ENCODE results near the gene EXD2.
A peak's percentile ranks its signal among the peaks of the same experiment; 100 is the strongest.
"Not testable (repeated sequence)": the region's sequence is repeated elsewhere in the genome, so short reads cannot be mapped to it uniquely, and the experiment has no call there.

Gene EXD2

DNA sequence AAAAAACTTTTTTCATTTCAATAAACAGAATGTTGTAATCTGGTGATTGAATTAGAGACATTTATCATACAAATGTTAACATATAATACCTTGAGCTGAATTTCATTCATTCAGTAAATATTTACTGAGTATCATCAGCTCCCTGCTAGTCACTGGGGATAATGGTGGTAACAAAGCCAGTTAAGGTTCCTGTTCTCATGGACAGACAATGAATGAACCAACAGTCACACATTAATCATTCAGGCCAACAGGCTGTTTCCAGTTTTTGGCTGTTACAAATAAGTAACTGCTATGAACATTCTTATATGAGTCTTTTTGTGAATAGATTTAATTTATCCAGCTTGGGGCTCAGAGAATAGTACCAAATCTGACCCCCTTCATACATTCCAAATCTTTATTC is 13.5 kb downstream of the EXD2 start:
- no peak for DNase-seq

GRCh38 chr14:69207435-69208041 is 16.2 kb downstream of the EXD2 start:
- DNase-seq, result no peak

DNA sequence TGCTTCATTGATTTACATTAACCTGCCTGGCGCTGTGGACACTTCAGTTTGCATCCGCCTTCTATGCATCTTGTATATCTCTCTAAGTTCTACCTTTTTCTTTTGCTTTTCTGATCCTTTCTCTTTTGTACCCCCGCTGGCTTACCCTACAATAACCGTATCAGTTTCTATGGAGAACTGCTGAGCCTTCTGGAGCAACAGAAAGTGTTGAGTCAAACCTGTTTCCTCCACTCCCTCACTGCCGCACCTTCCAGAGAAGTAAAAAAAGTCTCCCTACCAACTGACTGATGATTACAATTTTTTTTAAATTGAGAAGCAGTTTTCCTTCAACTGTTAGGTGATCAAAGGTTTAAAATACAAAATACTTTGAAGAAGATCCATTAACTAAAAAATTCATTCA is 17.4 kb downstream of the EXD2 start:
- DNase-seq, result no peak

GRCh38 chr14:69214393-69214792 is 23.1 kb downstream of the EXD2 start:
- DNase-seq, result no peak

DNA sequence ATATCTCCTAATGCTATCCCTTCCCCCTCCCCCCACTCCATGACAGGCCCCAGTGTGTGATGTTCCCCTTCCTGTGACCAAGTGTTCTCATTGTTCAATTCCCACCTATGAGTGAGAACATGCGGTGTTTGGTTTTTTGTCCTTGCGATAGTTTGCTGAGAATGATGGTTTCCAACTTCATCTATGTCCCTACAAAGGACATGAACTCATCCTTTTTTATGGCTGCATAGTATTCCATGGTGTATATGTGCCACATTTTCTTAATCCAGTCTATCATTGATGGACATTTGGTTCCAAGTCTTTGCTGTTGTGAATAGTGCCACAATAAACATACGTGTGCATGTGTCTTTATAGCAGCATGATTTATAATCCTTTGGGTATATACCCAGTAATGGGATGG is 26.4 kb downstream of the EXD2 start:
- not testable (repeated sequence) for DNase-seq

DNA sequence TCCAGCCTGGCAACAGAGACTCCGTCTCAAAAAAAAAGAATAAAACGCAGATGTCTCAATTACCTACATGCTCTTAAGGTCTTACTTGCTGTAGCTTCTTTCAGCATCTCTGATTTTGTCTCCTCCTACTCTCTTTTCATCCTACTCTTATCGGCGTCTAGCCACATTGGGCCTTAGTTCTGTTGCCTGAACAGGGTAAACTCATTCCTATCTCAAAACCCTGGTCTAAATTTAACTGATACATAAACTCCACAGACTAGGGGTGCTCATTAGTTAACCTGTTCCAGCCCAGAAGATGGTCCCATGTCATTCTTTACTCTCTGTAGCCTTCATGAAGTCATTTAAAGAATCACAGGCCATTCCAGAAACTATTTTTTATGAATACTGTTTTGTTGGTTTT is 33.6 kb downstream of the EXD2 start:
- DNase-seq, result no peak

- DNase-seq, result no peak
Measured at GRCh38 chr14:69226178-69226577, 34.9 kb downstream of the EXD2 start.

GRCh38 chr14:69226736-69227135 is 35.4 kb downstream of the EXD2 start:
- no peak for DNase-seq

DNA sequence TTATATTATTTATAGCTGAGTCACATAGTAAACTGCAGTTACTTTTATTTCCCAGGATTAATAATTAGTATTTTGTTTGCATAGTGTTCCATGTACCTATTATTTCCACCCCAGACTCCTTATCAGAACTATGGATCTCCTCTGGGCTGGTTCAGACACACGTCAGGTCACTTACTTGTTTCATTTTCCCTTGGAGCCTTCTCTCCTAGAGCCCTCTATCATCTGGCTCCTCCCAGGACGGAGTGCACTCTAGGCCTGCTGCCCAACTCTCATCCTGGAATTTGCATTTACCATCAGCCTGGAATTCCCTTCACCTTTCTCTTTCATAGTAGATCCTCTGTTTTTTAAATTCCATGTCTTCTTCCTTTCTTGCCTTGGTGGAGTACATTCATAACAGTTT is 40.2 kb downstream of the EXD2 start:
- no peak for DNase-seq

DNA sequence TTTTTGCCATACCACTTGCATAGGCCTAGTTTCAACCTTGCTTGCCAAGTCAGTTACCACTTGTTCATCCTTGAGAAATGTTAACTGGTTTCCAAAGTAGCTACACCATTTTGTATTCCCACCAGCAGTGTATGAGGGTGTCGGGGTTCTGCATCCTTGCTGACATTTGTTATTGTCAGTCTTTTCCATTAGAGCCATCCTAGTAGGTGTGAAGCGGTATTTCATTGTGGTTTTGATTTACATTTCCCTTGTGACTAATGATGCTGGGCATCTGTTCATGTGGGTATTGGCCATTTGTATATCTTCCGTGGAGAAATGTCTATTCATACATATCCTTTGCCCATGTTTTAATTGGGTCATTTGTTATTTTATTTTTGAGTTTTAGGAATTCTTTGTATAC is 41.1 kb downstream of the EXD2 start:
- DNase-seq, result no peak

DNA sequence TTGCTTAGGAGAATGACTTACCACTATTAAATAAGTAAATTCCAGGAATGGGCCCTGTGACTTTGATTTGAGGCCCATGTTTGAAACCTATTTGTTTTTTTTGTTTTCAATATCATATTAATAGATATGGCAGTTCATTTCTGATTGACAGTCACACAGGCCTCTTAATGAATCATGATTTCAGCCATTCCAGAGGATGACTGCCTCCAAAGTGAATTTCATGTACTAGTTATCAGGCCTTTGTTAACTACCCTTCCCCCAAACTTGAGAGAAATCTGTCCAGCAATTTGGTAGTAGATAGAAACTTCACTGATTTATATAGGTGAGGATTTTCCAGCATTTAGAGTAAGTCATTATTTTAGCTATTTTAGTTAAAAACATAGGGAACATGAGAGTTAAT is 42.8 kb downstream of the EXD2 start:
- DNase-seq, result no peak

DNA sequence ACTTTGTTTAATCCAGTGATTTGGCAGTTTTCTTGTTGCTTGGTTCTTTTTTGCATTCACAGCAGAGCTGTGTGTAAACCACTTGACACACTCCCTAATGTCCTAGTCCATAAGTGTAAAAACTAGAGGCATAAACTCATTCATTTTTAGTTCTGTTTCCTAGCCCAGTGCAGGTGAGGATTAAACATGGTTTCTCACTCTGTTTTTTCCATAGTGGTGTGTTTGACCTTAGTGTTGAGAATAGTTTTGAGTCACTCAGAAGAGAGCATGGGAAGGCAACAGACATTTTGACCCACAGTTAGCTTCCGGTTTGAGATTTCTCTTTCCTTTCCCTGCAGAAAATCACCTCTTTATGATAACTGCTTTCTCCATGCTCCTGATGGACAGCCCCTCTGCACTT is 44.4 kb downstream of the EXD2 start:
- no peak for DNase-seq

- no peak for DNase-seq
Measured at GRCh38 chr14:69237142-69237541, 45.8 kb downstream of the EXD2 start.

- no peak for DNase-seq
Measured at GRCh38 chr14:69237584-69237983, 46.3 kb downstream of the EXD2 start.

DNA sequence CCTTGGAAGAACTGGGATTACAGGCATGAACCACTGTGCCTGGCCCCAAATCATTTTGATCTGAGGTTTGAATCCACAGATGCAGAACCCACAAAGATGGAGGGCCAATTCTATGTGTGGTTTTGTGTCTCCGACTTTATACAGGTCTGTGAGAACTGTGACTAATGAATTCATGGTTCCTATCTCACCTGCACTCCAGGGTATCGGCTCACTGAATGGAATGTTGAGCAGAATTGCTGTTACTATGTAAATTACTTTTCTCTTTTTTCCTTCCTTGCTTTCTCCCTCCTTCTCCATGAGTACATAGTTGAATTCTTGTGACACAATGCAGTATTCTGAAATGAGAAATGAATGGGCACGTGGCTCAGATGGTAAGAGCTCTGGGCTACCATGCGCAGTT is 47.6 kb downstream of the EXD2 start:
- no peak for DNase-seq

GRCh38 chr14:69240527-69241173 is 49.4 kb downstream of the EXD2 start:
- no peak for DNase-seq

DNA sequence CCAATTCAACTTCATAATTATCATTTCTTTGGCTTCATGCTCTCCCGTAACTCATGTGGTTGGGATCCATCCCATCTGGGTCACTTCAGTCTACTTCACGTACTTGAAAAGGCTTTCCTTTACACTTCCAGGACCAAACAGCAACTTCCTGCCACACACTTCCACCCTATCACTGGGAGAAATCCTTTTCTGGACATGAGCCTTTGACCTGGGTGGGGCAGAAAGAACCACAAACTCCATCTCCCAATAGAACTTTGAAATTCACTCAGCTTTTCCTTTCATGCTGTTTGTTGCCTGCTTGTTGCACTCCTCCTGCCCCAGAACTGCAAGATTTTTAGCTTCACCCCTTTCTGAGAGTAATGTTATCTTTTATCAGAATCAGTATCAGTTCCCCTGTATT is 50.3 kb downstream of the EXD2 start:
- no peak for DNase-seq

DNA sequence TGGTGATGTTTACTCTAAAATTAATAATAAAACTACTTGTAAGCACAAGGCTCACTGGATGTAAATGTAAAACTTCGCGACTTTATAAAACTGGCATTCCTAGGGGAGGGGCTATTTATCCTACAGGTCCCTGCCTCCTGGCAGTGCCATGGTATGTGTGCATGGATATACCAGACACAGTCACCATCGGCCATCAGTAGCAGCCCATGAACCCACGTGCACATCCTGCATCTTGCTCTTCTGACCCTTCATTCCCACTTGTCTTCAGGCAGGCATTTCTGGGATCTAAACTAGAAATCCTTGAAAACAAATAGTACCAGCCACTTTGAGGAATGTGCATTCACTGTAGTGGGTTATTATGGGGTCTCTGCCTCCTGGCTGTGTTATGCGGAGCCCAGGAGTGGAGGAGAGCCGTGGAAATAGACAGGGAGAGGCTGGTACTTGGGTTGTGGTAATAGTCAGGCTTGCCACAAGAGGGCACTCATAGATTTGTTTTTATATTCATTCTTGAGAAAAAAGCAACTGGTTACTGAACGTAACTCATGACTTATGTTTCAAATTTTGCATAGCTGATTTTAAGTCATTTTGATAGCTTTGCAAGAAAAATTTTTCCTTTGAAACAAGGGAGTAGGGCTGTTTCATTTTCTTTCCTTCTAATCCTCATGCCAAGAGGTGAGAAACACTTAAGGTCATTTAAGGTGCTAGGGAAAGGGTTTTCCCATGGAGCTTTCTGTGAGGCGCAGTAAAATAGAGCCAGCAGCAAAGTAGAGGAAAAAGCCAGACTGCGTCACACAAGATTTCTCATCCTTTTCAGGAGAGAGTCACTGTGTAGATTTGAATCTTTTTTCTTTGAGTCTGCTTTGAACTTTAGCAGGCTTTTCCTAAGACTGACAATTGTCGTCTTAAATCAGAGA is 51.3 kb downstream of the EXD2 start:
- peak; percentile 63 for DNase-seq

GRCh38 chr14:69244946-69245345 is 53.6 kb downstream of the EXD2 start:
- DNase-seq, result no peak

- no peak for DNase-seq
Measured at GRCh38 chr14:69246331-69246730, 55.0 kb downstream of the EXD2 start.

GRCh38 chr14:69247676-69248440 is 56.6 kb downstream of the EXD2 start:
- no peak for DNase-seq

DNA sequence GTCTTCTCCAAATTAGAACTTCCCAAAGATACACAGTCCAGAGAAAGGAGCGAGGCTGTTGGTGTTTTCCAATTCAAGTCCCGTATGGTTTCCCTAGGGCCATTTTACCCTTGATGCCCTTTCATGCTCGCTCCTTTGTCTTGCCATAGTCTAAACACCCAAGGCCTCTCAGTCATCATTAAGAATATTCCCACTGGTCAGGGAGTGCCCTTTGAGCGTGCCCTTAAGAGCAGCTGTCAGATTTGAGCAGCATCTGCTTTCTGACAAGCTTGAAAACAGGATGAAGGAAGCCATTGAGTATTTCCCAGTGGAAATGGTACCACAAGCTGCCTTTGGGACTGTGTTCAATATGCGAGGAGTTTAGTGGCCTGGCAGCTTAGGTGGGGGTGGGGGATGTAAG is 58.3 kb downstream of the EXD2 start:
- no peak for DNase-seq

GRCh38 chr14:69252851-69253250 is 61.6 kb downstream of the EXD2 start:
- DNase-seq, result no peak

Measured in stimulated activated CD8-positive, alpha-beta memory T cell treated with anti-CD3 and anti-CD28 coated beads, Interleukin-4, amount 100 ng/mL, for 48 hours (primary cell).